ENCODE measurements around the gene SPNS3.

GRCh38 chr17:4460661-4461060, 26.9 kb downstream of the SPNS3 start:
- TF ChIP-seq POLR2AphosphoS5 (IDR thresholded peaks at IDR 0.05; ENCODE audit: low read length), result no peak
- no peak for TF ChIP-seq FOS (IDR thresholded peaks at IDR 0.05; ENCODE audit: borderline replicate concordance, extremely low read depth, insufficient read length)
